Anterior cingulate cortex (tissue), 58 donors: ENCODE measurements around the gene C19orf73.

Experiments
- DNase-seq, 58 donors: peaks; one replicate each; lab custom pipeline; 2025; lab: John Stamatoyannopoulos, UW

C19orf73 gene

DNA sequence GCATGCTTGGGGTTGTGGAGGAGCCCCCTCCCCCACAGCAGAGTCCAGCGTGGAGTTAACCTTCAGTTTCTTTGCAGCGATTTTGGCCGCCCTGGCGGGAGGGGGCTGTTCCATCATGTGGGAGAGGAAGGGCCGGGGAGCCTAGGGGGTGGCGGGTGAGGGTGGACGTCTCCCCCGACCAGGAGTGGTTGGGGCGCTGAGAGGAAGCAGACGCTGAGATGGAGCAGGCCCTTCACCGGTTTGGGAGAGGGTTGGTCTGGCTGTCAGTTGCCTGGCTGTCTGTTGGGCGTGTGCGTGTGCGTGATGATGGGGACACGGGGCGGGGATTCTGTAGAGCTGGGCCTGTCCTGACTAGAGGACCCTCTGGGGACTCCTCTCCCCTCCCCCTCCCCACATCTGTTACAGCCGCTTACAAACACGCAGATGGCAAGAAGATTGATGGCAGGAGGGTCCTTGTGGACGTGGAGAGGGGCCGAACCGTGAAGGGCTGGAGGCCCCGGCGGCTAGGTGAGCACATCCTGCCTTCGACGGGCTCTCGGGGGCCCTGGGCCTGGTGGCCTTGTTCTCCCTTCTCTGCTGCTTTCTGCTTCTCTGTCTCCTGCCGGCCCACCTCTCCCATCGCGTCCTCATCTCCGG, 14.6 kb downstream of the C19orf73 start:
- no peak for DNase-seq

DNA sequence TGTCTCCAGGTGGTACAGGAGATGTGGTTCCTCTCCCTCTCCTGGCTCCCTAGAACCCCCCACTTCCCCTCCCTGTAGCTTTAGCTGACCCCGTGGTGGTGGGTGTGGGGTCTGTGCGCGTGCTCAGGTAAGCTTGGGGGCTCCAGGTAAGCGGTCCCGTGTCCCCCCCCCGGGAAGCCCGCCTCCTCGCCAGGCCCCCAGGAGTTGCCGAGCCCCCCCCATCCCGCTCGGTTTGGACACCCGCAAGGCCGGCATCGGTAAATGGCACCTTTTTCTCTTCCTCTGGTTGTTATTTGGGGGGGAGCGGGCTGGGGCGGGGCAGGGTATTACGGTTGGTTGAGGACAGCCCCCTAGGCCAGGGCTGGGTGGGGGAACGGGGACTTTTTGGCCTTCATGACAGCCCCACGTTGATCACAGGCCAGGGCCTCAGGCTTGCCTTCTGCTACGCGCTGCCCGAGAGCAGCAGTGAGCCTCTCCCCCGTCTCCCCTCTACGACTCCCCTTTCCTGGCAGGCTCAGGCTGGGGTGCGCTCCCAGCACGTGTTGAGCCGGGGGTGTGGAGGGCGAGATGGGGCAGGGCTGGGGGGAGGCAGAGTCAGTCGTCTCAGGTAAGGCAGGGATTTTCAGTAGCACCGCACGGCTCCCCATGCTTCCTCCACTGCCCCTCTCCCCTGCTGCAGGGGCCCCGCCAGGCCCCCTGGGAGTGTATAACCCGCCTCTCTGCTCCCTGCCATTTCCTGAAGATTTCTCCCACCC, 15.4 kb downstream of the C19orf73 start:
- no peak for DNase-seq

DNA sequence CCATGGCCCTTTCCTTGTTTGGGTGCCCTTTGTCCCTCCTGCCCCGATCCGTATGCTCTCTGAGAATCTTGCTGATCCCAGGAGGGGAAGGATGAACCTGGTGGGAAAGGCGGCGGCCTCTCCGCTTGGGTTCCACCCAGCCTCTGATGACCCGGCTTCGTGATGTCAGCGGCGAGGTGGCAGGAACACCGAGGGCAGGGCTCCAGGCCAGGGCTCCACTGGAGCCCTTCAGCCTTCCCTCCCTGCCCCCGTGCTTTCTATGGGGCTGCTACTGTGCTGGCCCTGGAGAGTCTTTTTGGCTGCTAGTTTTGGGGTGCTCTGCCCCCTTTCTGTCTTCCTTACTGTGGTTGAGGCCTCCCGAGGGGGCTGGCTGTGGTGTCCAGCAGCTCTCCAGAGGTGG, 16.6 kb downstream of the C19orf73 start:
- DNase-seq, result no peak

DNA sequence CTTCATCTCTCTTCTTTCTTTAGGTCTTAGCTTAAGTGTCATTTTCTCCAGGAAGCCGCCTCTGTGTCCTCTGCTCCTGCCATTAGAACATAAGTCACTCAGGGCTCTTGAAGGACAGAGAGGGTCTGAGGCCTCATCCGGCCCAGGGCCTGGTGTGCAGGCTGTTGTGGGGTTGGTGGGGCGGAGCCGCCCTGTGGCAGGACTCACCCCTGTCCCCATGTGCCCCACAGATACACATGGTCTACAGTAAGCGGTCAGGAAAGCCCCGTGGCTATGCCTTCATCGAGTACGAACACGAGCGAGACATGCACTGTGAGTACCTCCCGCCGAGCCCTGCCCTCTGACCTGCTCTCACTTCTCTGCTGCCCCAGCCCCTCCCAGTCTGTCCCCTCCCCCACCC, 17.8 kb downstream of the C19orf73 start:
- no peak for DNase-seq

DNA sequence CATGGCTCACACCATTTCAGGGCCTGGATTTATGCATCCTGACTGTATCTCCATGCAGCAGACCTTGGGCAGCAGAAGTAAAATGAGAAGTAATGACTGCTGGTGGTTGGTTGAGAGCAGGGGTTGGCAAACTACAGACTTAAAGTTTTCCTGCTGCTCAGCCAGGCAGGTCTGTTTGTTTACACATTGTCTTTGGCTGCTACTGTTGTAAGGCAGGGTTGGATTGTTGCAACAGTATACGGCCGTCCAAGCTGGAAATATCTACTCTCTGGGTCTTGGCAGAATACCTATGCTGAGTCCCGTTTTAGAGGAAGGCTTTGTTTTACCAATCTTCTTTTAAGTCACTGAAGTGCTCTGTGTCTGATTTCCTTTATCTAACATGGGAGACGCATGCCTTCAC, 20.1 kb downstream of the C19orf73 start:
- no peak for DNase-seq

DNA sequence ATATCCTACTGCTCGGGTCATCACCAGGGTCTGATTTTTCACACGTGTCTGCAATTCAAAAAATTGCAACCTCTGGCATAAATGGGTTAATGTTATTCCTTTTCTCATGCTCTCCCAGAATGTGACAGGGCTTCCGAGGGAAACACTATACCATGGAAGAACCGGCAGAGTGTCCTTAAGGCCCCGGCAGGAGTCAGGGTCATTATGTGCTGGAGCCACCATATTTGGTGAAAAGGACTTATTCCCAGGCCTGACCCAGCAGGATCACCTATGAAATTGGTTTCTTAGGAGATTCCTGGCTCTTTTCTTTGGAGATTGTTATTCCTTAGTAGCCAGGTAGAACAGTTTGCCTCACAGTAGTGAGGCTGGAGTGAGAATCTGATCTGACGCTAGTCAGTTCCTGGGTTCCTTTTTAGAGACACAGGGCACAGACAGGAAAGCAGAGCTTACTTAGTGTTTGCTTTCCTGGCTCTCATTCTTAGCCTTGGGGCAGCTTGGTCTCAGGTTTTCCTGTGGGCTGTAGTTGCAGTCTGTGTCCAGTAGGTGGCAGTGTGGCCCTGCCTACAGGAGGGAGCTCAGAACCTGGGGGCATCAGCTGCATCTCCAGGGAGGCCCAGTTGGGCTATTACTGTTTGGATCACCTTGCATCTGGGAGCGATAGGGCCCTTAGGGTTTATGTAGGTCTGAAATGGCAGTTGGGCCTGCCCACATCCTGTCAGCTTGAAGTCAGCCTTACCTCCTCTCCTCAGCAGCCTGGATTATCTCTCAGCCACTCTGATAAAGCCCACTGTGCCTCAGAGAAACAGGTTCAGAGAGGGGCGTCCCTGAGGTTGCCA, 21.3 kb downstream of the C19orf73 start:
- DNase-seq, result peak in 46 of 58 donors; percentile 4 to 78 (median 39)

DNA sequence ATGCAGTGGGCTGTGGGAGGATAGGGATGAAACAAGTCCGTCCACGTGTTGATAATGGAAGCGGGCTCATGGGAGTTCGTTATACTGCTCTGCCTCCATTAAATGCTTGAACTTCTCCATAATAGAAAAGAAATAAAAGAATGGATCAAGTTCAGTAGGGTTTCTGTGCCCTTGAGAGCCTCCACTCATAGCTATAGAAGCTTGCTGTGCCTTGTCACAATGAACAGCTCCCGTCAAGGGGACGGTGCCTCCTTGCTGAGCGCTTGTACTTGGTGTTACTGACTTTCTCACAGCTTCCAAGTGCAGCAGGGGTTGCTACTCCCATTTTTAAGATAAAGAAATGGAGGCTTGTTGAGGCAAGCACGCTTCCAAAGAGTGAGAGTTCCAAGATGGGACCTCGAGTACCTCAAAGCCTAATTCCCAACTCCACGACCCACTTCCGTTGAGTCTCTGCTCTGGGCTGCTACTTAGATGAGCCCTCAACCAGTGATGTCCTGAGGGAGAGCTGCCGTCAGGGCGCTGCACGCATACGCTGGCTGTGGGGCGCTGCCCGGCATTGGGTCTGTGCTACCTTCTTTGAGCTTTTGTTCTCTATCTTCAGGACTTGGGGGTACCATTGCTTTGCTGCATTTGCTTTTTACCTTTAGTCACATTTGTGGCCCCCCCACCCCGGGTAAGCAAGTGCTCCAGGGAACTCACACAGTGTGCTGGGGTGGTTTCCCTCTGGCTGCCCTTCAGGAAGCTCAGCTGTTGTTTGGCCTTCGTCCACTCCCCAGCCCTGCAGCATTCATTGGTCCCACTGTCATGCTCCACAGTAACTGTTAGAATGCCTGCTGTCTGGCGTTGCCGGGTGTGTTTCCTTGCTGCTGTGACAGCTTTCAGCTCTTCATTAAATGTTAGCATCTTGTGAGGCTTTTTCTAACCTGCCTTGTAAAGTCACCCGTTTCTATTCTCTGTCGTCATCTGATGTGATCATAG, 24.1 kb downstream of the C19orf73 start:
- DNase-seq, result peak in 41 of 58 donors; percentile 3 to 70 (median 32)

DNA sequence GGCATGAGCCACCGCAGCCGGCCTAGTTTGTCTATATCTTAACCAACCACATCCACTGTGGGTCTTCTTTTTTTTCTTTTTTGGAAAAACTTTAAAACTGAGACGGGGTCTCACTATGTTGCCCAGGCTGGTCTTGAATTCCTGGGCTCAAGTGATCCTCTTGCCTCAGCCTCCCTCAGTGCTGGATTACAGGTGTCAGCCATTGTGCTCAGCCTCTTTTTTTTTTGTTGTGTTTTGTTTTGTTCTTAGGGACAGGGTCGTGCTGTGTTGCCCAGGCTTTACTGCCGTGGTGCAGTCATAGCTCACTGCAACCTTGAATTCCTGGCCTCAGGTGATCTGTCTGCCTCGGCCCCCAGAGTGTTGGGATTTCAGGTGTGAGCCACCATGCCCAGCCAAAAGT, 26.3 kb downstream of the C19orf73 start:
- DNase-seq, result no peak

DNA sequence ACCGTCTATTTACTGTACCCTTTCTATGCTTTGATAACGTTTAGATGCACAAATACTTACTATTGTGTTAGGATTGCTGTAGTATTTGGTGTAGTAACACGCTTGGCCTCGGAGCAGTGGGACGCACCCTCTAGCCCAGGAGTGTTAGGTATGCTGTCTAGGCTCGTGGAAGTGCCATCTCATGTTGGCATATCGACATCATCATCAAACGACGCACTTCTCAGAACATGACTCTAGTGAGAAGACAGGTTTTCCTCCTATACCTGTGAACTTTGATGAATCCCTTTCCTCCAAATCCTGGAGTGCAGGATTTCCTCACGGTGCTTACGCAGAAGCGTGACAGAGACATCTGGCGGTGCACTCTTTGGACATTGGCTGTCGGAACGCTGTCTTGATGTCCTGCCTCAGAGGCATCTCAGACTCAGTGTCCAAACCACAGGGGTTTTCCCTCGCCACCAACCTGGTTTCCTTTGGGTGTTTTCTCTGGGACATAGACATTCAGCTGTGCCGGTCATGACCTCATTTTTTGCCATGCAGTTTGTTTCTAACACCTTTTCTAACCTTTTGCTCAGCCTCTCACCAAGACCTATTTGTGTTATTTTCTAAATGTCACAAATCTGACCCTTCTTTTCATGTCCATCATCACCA, 27.4 kb downstream of the C19orf73 start:
- DNase-seq, result no peak

DNA sequence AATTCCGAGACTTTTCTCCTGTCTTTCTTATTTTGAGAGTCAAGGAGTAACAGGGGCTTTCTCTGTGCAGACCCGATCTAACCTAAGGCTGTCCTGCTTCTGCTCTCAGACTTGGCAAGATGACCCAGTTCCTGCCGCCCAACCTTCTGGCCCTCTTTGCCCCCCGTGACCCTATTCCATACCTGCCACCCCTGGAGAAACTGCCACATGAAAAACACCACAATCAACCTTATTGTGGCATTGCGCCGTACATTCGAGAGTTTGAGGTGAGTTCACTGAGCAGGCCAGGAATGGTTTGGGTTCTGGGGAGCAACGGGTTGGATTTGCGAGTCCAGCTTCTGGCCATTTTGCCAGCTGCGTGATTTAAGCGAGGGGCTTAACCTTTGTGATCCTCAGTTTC, 32.6 kb downstream of the C19orf73 start:
- DNase-seq, result no peak

DNA sequence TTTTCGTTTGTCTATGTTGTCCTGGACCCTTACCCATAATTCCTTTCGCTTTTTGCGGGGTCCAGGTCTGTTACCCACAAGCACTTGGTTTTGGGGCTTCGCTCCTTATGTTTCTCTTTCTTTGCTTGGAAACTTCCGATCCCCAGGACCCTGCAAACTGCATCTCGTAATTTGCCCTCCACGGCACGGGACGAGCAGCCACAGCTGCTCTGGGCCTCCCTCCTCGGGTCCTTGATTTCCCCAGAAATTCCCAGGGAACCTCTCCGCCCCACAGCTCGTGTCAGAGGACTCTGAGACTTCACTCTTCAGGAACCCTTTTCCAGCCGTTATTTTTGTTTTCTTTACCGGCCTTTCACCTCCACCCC, 33.1 kb downstream of the C19orf73 start:
- peak in 1 of 58 donors; percentile 25 for DNase-seq

DNA sequence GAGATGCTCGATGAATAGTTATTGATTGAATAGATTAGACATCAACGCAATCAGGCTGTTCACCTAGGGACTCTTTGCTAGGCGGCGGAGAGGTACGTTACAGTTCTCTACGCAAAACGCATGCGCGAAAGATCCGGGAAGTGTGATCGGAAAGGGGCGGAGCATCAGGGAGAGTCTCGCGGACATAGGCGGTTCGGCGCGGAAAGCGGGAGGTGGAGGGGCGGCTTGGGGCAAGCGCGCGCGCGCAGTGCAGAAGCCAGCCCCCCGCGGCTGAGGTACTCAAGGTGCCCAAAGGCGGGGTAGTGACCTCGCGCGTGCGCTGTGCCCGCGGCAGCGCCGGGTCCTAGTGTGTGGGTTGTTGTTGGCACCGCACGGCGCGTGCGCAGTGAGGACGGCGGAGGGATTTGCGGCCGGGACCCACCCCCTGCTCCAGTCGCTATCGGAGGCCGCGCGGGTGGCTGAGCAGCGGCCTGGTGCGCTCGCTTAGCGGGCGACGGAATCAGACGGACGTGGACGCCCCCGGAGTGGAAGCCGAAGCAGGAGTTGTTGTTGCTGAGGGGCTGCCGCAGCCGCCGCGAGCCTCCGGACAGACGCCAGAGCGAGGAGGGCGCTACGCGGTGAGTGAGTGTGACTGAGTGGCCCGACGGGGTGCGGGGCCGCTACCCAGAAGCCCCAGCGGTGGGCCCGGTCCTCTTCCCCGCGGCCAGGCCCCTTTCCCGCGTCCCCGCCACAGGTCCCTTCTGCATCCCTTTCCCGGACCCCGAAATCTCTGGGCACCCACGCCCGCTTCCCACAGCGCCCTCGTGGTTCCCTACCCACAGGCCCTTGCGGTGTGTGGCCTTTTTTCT, 33.7 kb downstream of the C19orf73 start, which contains the start of gene SNRNP70:
Gene SNRNP70, plus strand, starts transcription at position 432 of the 848 bp plus-strand sequence. CDS start 964 bp downstream, outside the sequence.
- peak; percentile 82 to 99 (median 97) for DNase-seq

DNA sequence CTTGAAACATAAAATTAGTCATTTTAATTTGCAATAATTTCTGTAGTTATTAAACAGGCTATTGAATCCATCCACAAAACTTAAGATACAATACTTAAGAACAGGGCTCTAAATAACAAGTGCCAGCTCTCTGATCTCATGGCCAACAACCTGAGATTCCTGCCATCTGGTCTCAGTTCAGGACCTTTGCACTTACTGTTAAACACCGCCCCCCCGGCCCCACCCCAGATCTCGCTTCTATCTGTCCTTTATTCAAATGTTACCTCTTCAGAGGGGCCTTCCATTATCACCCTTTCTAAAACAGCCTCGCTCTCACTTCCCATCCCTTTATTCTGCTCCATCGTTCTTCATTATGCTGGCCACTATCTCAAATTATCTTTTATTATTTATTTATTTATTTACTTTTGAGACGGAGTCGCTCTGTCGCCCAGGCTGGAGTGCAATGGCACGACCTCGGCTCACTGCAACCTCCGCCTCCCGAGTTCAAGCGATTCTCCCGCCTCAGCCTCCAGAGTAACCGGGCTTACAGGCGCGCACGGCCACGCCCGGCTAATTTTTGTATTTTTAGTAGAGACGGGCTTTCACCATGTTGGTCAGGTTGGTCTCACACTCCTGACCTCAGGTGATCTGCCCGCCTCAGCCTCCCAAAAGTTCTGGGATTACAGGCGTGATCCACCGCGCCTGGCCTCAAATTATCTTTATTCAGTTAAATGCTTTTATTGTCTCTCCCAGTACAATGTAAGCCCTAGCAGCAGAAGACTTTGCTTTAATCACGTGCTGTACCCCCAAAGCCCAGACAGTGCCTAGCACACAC, 34.5 kb downstream of the C19orf73 start:
- peak in 1 of 58 donors; percentile 55 for DNase-seq

DNA sequence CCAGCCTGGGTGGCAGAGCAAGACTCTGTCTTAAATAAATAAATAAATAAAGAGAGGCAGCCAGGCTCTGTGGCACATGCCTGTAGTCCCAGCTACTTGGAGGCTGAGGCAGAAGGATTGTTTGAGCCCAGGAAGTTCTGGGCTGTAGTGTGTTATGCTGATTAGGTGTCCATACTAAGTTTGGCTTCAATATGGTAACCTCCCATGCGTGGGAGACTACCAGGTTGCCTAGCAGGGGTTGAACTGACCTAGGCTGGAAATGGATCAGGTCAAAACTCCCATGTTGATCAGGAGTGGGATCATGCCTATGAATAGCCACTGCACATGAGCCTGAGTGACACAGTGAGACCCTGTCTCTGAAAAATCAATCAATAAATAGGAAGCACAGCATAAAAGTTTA, 37.7 kb downstream of the C19orf73 start:
- DNase-seq, result no peak

DNA sequence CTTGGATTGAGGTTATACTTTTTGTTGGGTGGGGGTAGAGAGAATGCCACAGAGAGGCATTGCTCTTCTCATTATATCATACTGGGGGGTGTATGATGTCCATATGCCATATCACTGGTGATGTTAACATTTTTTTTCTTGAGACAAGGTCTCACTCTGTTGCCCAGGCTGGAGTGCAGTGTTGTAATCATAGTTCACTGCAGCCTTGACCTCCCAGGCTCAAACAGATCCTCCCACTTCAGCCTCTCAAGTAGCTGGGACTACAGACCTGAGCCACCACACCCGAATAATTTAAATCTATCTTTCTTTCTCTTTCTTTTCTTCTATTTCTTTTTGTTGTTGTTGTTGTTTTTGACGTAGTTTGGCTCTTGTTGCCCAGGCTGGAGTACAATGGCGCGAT, 38.6 kb downstream of the C19orf73 start:
- no peak for DNase-seq

DNA sequence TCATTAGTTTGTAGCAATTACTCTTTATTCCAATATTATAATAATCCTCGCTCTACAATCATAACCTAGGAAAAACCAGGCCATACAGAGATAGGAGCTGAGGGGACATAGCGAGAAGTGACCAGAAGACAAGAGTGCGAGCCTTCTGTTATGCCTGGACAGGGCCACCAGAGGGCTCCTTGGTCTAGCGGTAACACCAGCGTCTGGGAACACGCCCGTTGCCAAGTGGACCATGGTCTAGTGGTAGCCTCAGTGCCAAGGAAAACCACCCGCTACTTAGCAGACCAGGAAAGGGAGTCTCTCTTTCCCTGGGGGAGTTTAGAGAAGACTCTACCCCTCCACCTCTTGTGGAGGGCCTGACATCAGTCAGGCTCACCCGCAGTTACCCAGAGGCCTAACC, 44.1 kb downstream of the C19orf73 start:
- peak in 39 of 58 donors; percentile 1 to 68 (median 31) for DNase-seq

DNA sequence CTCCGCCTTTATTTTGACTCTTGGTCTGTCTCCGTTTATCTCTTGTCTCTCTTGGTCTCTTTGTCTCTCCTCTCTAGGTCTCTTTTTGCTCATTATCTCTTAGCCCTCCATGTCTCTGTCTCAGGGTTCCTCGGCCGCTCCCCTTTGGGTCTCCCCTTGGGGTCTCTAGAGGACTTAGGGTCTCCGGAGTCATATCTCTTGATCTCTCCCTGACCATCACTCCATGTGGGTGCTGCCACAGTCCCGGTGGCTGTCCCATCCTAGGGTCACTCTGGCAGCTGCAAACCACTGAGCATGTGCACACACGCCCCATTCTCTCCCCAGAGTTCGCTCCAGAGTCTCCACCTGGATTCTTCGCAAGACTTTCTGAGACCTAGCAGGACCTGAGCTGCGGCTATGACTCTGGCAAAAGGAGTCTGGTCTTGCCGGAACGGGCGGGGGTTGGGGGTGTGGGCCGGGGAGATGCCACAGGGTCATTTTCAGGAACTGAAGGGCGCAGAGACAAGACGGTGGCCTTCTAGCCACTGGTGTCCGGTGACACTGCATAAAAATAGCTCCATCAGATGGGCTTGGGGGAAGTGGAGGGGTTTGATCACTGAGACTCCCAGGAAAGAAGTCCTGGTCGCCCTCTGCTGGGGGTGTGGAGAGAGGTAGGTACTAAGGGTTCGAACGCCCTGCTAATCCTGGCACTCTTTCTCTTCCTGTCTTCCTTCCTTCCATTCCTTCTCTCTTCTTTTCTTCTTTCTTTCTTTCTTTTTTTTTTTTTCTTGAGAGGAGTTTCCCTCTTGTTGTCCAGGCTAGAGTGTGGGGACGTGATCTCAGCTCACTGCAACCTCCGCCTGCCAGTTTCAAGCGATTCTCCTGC, 45.2 kb downstream of the C19orf73 start:
- no peak for DNase-seq
